Left ventricle myocardium inferior (tissue), 1 donor: ENCODE measurements around the gene PRLR. TPM values are rescaled to one million over a fixed set of nuclear protein-coding genes. Genes with fewer than 3 reads are reported as not detected.

Experiments
- DNase-seq: peaks from one replicate; pipeline ENCODE4 v3.0.0-alpha.2; 2020
- H3K27ac ChIP-seq: fragments of 200-600 bp; replicated peaks from 2 replicates; pipeline ENCODE4 v1.8.0; 2021
- H3K27me3 ChIP-seq: fragments of 200-600 bp; 2 replicates; pipeline ENCODE4 v1.8.0; 2021; ENCODE audit warnings: low read depth
- H3K36me3 ChIP-seq: fragments of 200-600 bp; 2 replicates; pipeline ENCODE4 v1.8.0; 2021
- H3K4me1 ChIP-seq: fragments of 200-600 bp; 2 replicates; pipeline ENCODE4 v1.8.0; 2021
- H3K4me3 ChIP-seq: fragments of 200-600 bp; 2 replicates; pipeline ENCODE4 v1.8.0; 2021; ENCODE audit warnings: mild to moderate bottlenecking, moderate library complexity
- H3K9me3 ChIP-seq: fragments of 200-600 bp; replicated peaks from 2 replicates; pipeline ENCODE4 v1.8.0; 2021
- CTCF ChIP-seq: fragments of 200-600 bp; IDR thresholded peaks from 2 replicates; pipeline ENCODE4 v1.8.0; 2021; ENCODE audit warnings: antibody characterized with exemption, mild to moderate bottlenecking, borderline replicate concordance
- intact Hi-C: fragments of 100-400 bp; cut with micrococcal nuclease; formaldehyde crosslinking; loops from one replicate; pipeline ENCODE4 v1.11.0; 2022
- total RNA-seq: library from RNA; stranded (reverse); fragmentation: NEBNext Ultra II Directional; extraction: Animal tissue kit (Norgen Biotek cat#: 25700); gene quantifications from one replicate; pipeline ENCODE4 v1.2.1, GENCODE V29; 2021
- donor health status: DM: no; HTN: yes; CAD: no; lungs with severe emphysema.

Gene PRLR
- total RNA-seq, 1 donor from 2014 or later = 0.66 TPM

- no peak for TF ChIP-seq CTCF
- no peak for DNase-seq
- Histone ChIP-seq H3K27me3 (peaks cover 13% of the 10 kb centered on the region), H3K4me3 (no peak overlapping the region), H3K36me3 (no peaks in the 10 kb centered on the region), H3K9me3 (no peaks in the 10 kb centered on the region), H3K4me1 (no peaks in the 10 kb centered on the region), H3K27ac (no peak overlapping the region)
- intact Hi-C loops = no loop called here
Observed at GRCh38 chr5:35239911-35240610, 9.8 kb upstream of the PRLR start.

GRCh38 chr5:35239476-35239875, 9.2 kb upstream of the PRLR start:
- Histone ChIP-seq H3K36me3 (no peaks in the 10 kb centered on the region), H3K27me3 (peaks cover 13% of the 10 kb centered on the region), H3K4me1 (no peaks in the 10 kb centered on the region), H3K4me3 (no peak overlapping the region), H3K9me3 (no peaks in the 10 kb centered on the region), H3K27ac (no peak overlapping the region)
- intact Hi-C loops = no loop called here
- no peak for DNase-seq
- no peak for TF ChIP-seq CTCF

GRCh38 chr5:35237580-35238376, 7.5 kb upstream of the PRLR start:
- H3K27ac ChIP-seq = no peak overlapping the region
- no peaks in the 10 kb centered on the region for H3K36me3 ChIP-seq
- H3K4me3 ChIP-seq = no peak overlapping the region
- no peak for TF ChIP-seq CTCF
- intact Hi-C loops = no loop called here
- DNase-seq = no peak
- peaks cover 20% of the 10 kb centered on the region for H3K27me3 ChIP-seq
- H3K9me3 ChIP-seq = no peaks in the 10 kb centered on the region
- no peaks in the 10 kb centered on the region for H3K4me1 ChIP-seq

- Histone ChIP-seq H3K27me3 (peaks cover 25% of the 10 kb centered on the region), H3K36me3 (no peaks in the 10 kb centered on the region), H3K27ac (no peak overlapping the region), H3K9me3 (no peaks in the 10 kb centered on the region), H3K4me3 (no peak overlapping the region), H3K4me1 (no peaks in the 10 kb centered on the region)
- intact Hi-C loops = no loop called here
- no peak for DNase-seq
- no peak for TF ChIP-seq CTCF
Observed at GRCh38 chr5:35236770-35237169, 6.5 kb upstream of the PRLR start.

GRCh38 chr5:35233601-35234000, 3.3 kb upstream of the PRLR start:
- no peaks in the 10 kb centered on the region for H3K36me3 ChIP-seq
- H3K4me1 ChIP-seq = peaks cover 15% of the 10 kb centered on the region
- H3K4me3 ChIP-seq = no peak overlapping the region
- intact Hi-C loops = no loop called here
- H3K9me3 ChIP-seq = no peaks in the 10 kb centered on the region
- no peak overlapping the region for H3K27ac ChIP-seq
- no peak for TF ChIP-seq CTCF
- no peak for DNase-seq
- H3K27me3 ChIP-seq = peaks cover 56% of the 10 kb centered on the region
